Prostate gland (tissue), 2 donors: ENCODE measurements around the gene SRP9.

Experiments used
- POLR2A ChIP-seq: fragments of 450-650 bp; IDR thresholded peaks from one replicate; pipeline ENCODE4 v1.6.1; 2016; ENCODE audit warnings: antibody characterized with exemption, mild to moderate bottlenecking
- POLR2AphosphoS5 ChIP-seq: sonication (generic); formaldehyde crosslinking; IDR thresholded peaks from one replicate; pipeline ENCODE4 v1.6.1; 2017; ENCODE audit warnings: antibody characterized with exemption
- TF ChIP-seq, protein P1 (sequence below), 4 experiments: fragments of 200-600 bp in 2 of 4; fragments of 450-650 bp in 2 of 4; sonication (generic) in 2 of 4; IDR thresholded peaks; 1 replicate in 3 of 4; 2 replicates in 1 of 4; pipeline ENCODE4 v1.5.1; 2016 to 2019; ENCODE audit warnings: antibody characterized with exemption in 4 of 4, mild to moderate bottlenecking in 2 of 4, moderate library complexity in 2 of 4

DNA sequence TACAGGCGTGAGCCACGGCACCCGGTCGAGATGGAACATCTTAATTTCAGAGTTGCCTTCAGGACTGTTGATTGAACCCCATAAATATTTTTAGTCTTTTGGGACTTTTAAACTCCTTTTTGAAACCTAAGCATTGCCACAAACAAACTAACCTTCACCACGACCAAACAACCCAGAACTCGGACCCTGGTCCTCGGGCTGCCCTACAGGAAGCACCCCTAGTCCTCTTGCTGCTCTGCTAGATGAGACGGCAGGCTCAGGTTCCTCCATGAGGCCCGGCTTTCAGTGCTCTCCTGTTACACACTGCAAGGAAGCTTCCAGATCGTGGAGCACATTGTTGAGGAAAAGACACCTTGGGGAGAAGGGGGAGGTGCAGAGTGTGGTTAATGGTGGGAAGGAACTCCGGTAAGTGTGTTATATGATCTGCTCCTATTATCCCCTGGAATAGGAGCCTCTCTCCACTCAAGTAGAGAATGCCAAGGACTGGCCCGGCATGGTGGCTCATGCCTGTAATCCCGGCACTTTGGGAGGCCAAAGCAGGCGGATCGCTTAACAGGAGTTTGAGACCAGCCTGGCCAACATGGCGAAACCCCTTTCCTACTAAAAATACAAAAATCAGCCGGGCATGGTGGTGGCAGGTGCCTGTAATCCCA lies 38.0 kb downstream of the SRP9 start:
- TF ChIP-seq, protein P1, sequence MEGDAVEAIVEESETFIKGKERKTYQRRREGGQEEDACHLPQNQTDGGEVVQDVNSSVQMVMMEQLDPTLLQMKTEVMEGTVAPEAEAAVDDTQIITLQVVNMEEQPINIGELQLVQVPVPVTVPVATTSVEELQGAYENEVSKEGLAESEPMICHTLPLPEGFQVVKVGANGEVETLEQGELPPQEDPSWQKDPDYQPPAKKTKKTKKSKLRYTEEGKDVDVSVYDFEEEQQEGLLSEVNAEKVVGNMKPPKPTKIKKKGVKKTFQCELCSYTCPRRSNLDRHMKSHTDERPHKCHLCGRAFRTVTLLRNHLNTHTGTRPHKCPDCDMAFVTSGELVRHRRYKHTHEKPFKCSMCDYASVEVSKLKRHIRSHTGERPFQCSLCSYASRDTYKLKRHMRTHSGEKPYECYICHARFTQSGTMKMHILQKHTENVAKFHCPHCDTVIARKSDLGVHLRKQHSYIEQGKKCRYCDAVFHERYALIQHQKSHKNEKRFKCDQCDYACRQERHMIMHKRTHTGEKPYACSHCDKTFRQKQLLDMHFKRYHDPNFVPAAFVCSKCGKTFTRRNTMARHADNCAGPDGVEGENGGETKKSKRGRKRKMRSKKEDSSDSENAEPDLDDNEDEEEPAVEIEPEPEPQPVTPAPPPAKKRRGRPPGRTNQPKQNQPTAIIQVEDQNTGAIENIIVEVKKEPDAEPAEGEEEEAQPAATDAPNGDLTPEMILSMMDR (IDR thresholded peaks at IDR 0.05), result no peak
- no peak for TF ChIP-seq POLR2A
- TF ChIP-seq POLR2AphosphoS5, result no peak
